Muscle of leg (tissue), 16 donors: ENCODE measurements around the gene MARCHF9. TPM values are rescaled to one million over a fixed set of nuclear protein-coding genes. Genes with fewer than 3 reads are reported as not detected.
"Not testable (repeated sequence)": the region's sequence is repeated elsewhere in the genome, so short reads cannot be mapped to it uniquely, and the experiment has no call there.

ENCODE experiments used
- DNase-seq: peaks from one replicate; pipeline ENCODE4 v3.0.0; 2013
- H3K27ac ChIP-seq: one replicate; pipeline ENCODE4 v1.5.1; 2013; ENCODE audit warnings: mild to moderate bottlenecking, low read length, control low read depth
- H3K27me3 ChIP-seq: one replicate; pipeline ENCODE4 v1.6.1; 2013; ENCODE audit warnings: low read length; ENCODE audit not compliant: control insufficient read depth, insufficient read depth
- H3K36me3 ChIP-seq: one replicate; pipeline ENCODE4 v1.6.1; 2013; ENCODE audit warnings: low read length; ENCODE audit not compliant: control insufficient read depth, insufficient read depth
- H3K4me1 ChIP-seq: one replicate; pipeline ENCODE4 v1.6.1; 2013; ENCODE audit warnings: low read length; ENCODE audit not compliant: control insufficient read depth, insufficient read depth
- H3K4me3 ChIP-seq: one replicate; pipeline ENCODE4 v1.5.1; 2013; ENCODE audit warnings: low read length, control low read depth
- H3K9me3 ChIP-seq: replicated peaks from 2 replicates; pipeline ENCODE4 v1.6.1; 2013; ENCODE audit warnings: low read depth, low read length; ENCODE audit not compliant: control insufficient read depth
- WGBS: methylation state at CpG from one replicate; pipeline ENCODE4 v1.1.5; 2013; ENCODE audit warnings: missing lambda C conversion rate; ENCODE audit not compliant: insufficient coverage; 5-methylcytosine and 5-hydroxymethylcytosine counted together
- long read RNA-seq, 11 donors: transcript quantifications; one replicate each; lab custom pipeline, GENCODE V29; 2026
- polyA plus RNA-seq, 8 donors: library from polyadenylated mRNA; unstranded; fragments of 120-200 nt; gene quantifications; one replicate each; pipeline versions ENCODE4 v1.2.1 to v1.2.3, GENCODE V29; 2013; ENCODE audit warnings: inconsistent platforms in 1 of 8, low replicate concordance in 1 of 8; ENCODE audit not compliant: insufficient read length in 8 of 8, insufficient read depth in 1 of 8
- total RNA-seq: library from RNA; stranded (reverse); fragments of 120-200 nt; gene quantifications from one replicate; pipeline ENCODE4 v1.2.4, GENCODE V29; 2013

Gene MARCHF9
- total RNA-seq (5.6 TPM), polyA plus RNA-seq (10 to 100 TPM in 1 of 8 donors, 1 to 10 TPM in 7; 6.8 to 12.0 (median 7.8) TPM)
- long read RNA-seq, donor 1, partial matches to known transcripts = 0 of 3 reads
- long read RNA-seq, donor 1, other reads (novel, unspliced or antisense) = 0 of 3 reads
- long read RNA-seq, donor 2 = 0 reads
- long read RNA-seq, donor 3, transcript MARCH9-201 (4 exons, 2,982 nt) = major isoform, 6 of 7 reads
- long read RNA-seq, donor 3, partial matches to known transcripts = 0 of 7 reads
- long read RNA-seq, donor 3, other reads (novel, unspliced or antisense) = 0 of 7 reads
- long read RNA-seq, donor 4, partial matches to known transcripts = 0 of 6 reads
- long read RNA-seq, donor 4, other reads (novel, unspliced or antisense) = 0 of 6 reads
- long read RNA-seq, donor 5, partial matches to known transcripts = 6 of 14 reads
- long read RNA-seq, donor 5, other reads (novel, unspliced or antisense) = 0 of 14 reads
- long read RNA-seq, donor 6, transcript MARCH9-201 (4 exons, 2,982 nt) = major isoform, 5 of 6 reads
- long read RNA-seq, donor 6, partial matches to known transcripts = 0 of 6 reads
- long read RNA-seq, donor 6, other reads (novel, unspliced or antisense) = 0 of 6 reads
- long read RNA-seq, donor 7, partial matches to known transcripts = 7 of 8 reads
- long read RNA-seq, donor 7, other reads (novel, unspliced or antisense) = 0 of 8 reads
- long read RNA-seq, donor 8, partial matches to known transcripts = 0 of 1 reads
- long read RNA-seq, donor 8, other reads (novel, unspliced or antisense) = 0 of 1 reads
- long read RNA-seq, donor 9, partial matches to known transcripts = 0 of 1 reads
- long read RNA-seq, donor 9, other reads (novel, unspliced or antisense) = 0 of 1 reads
- long read RNA-seq, donor 10, partial matches to known transcripts = 0 of 3 reads
- long read RNA-seq, donor 10, other reads (novel, unspliced or antisense) = 0 of 3 reads
- long read RNA-seq, donor 11, partial matches to known transcripts = 0 of 4 reads
- long read RNA-seq, donor 11, other reads (novel, unspliced or antisense) = 0 of 4 reads

- peaks cover 32% of the 10 kb centered on the region for H3K4me1 ChIP-seq
- no peaks in the 10 kb centered on the region for H3K9me3 ChIP-seq
- peaks cover 14% of the 10 kb centered on the region for H3K27me3 ChIP-seq
- 1% methylated on average over 29 of the region's 41 CpGs for WGBS
- peak within 1 kb of the TSS; percentile 45 for H3K4me3 ChIP-seq
- H3K27ac ChIP-seq = no peak within 1 kb of the TSS
- H3K36me3 ChIP-seq = peaks cover 32% of the 10 kb centered on the region
- DNase-seq = peak; percentile 65
These were observed at the start of gene MARCHF9 for GRCh38 chr12:57754411-57755193. Gene MARCHF9, plus strand, starts transcription at chr12:57755103. Its CDS starts 426 bp downstream, at chr12:57755529.

GRCh38 chr12:57707250-57707649 is 47.7 kb upstream of the MARCHF9 start:
- no CpG with 5 or more reads among the region's 3 CpGs for WGBS
- peaks cover 19% of the 10 kb centered on the region for H3K36me3 ChIP-seq
- DNase-seq = no peak

GRCh38 chr12:57708296-57708695 is 46.6 kb upstream of the MARCHF9 start:
- no peak for DNase-seq
- WGBS = no CpG with 5 or more reads among the region's 2 CpGs
- peaks cover 6% of the 10 kb centered on the region for H3K9me3 ChIP-seq
- H3K4me1 ChIP-seq = no peaks in the 10 kb centered on the region
- no peaks in the 10 kb centered on the region for H3K27me3 ChIP-seq
- H3K36me3 ChIP-seq = peaks cover 21% of the 10 kb centered on the region
- H3K4me3 ChIP-seq = no peak overlapping the region
- no peak overlapping the region for H3K27ac ChIP-seq

More at GRCh38 chr12:57707250-57707649, 47.7 kb upstream of the MARCHF9 start:
- peaks cover 7% of the 10 kb centered on the region for H3K9me3 ChIP-seq
- H3K4me1 ChIP-seq = no peaks in the 10 kb centered on the region
- H3K27me3 ChIP-seq = no peaks in the 10 kb centered on the region
- no peak overlapping the region for H3K4me3 ChIP-seq
- no peak overlapping the region for H3K27ac ChIP-seq

GRCh38 chr12:57712701-57713100 is 42.2 kb upstream of the MARCHF9 start:
- Histone ChIP-seq H3K27me3 (no peaks in the 10 kb centered on the region), H3K27ac (no peak overlapping the region), H3K4me3 (no peak overlapping the region), H3K4me1 (no peaks in the 10 kb centered on the region), H3K9me3 (no peaks in the 10 kb centered on the region), H3K36me3 (peaks cover 44% of the 10 kb centered on the region)
- WGBS = 74% methylated on average over 3 of the region's 3 CpGs
- no peak for DNase-seq

- 69% methylated on average over 4 of the region's 5 CpGs for WGBS
- H3K36me3 ChIP-seq = peaks cover 48% of the 10 kb centered on the region
- H3K27ac ChIP-seq = no peak overlapping the region
- H3K4me1 ChIP-seq = no peaks in the 10 kb centered on the region
- DNase-seq = no peak
- H3K27me3 ChIP-seq = no peaks in the 10 kb centered on the region
- H3K4me3 ChIP-seq = no peak overlapping the region
- no peaks in the 10 kb centered on the region for H3K9me3 ChIP-seq
These were observed 41.7 kb upstream of the MARCHF9 start for GRCh38 chr12:57713209-57713608.

GRCh38 chr12:57715036-57715748 is 39.7 kb upstream of the MARCHF9 start:
- H3K27me3 ChIP-seq, H3K4me3 ChIP-seq, H3K9me3 ChIP-seq, H3K4me1 ChIP-seq, DNase-seq, H3K27ac ChIP-seq: not testable (repeated sequence)
- H3K36me3 ChIP-seq = peaks cover 66% of the 10 kb centered on the region
- WGBS = 100% methylated on average over 1 of the region's 6 CpGs

GRCh38 chr12:57715786-57716185 is 39.1 kb upstream of the MARCHF9 start:
- H3K36me3 ChIP-seq = peaks cover 71% of the 10 kb centered on the region
- H3K4me1 ChIP-seq = no peaks in the 10 kb centered on the region
- DNase-seq = no peak
- H3K27ac ChIP-seq = no peak overlapping the region
- H3K27me3 ChIP-seq = no peaks in the 10 kb centered on the region
- 93% methylated on average over 3 of the region's 12 CpGs for WGBS
- H3K4me3 ChIP-seq = no peak overlapping the region
- H3K9me3 ChIP-seq = no peaks in the 10 kb centered on the region

GRCh38 chr12:57716305-57716704 is 38.6 kb upstream of the MARCHF9 start:
- Histone ChIP-seq H3K27me3 (no peaks in the 10 kb centered on the region), H3K4me1 (no peaks in the 10 kb centered on the region), H3K9me3 (no peaks in the 10 kb centered on the region), H3K4me3 (no peak overlapping the region), H3K36me3 (peaks cover 74% of the 10 kb centered on the region), H3K27ac (no peak overlapping the region)
- no peak for DNase-seq
- 67% methylated on average over 1 of the region's 4 CpGs for WGBS

GRCh38 chr12:57717131-57717530 is 37.8 kb upstream of the MARCHF9 start:
- 71% methylated on average over 1 of the region's 5 CpGs for WGBS

More at GRCh38 chr12:57717131-57717530, 37.8 kb upstream of the MARCHF9 start:
- H3K4me3 ChIP-seq = no peak overlapping the region
- H3K36me3 ChIP-seq = peaks cover 83% of the 10 kb centered on the region
- no peaks in the 10 kb centered on the region for H3K9me3 ChIP-seq
- no peaks in the 10 kb centered on the region for H3K4me1 ChIP-seq
- no peak for DNase-seq
- no peak overlapping the region for H3K27ac ChIP-seq
- no peaks in the 10 kb centered on the region for H3K27me3 ChIP-seq
